ENCODE measurements around the gene WNK2.

Gene WNK2

GRCh38 chr9:93266521-93267001 lies 82.6 kb downstream of the WNK2 start:
- no peak for DNase-seq (ENCODE audit: low read depth in 2 of 2)

- DNase-seq (ENCODE audit: low read depth in 2 of 2): no peak
These were observed 83.2 kb downstream of the WNK2 start for GRCh38 chr9:93267091-93267541.

GRCh38 chr9:93267681-93268505 lies 84.0 kb downstream of the WNK2 start:
- DNase-seq (ENCODE audit: low read depth in 2 of 2): no peak

- peak in 1 of 2 donors; percentile 10 for DNase-seq (ENCODE audit: low read depth in 2 of 2)
These were observed 84.8 kb downstream of the WNK2 start for GRCh38 chr9:93268551-93269314.

GRCh38 chr9:93270976-93271375 lies 87.0 kb downstream of the WNK2 start:
- no peak for DNase-seq (ENCODE audit: low read depth in 2 of 2)

GRCh38 chr9:93276973-93277372 lies 93.0 kb downstream of the WNK2 start:
- DNase-seq (ENCODE audit: low read depth in 2 of 2): no peak

- DNase-seq (ENCODE audit: low read depth in 2 of 2): no peak
These were observed 94.2 kb downstream of the WNK2 start for GRCh38 chr9:93278144-93278543.

GRCh38 chr9:93280661-93281259 lies 96.8 kb downstream of the WNK2 start:
- no peak for DNase-seq (ENCODE audit: low read depth in 2 of 2)

GRCh38 chr9:93286252-93287188 lies 102.6 kb downstream of the WNK2 start:
- DNase-seq (ENCODE audit: low read depth in 2 of 2): no peak

GRCh38 chr9:93287189-93287552 lies 103.2 kb downstream of the WNK2 start:
- DNase-seq (ENCODE audit: low read depth in 2 of 2): no peak

GRCh38 chr9:93287593-93287992 lies 103.7 kb downstream of the WNK2 start:
- no peak for DNase-seq (ENCODE audit: low read depth in 2 of 2)

- DNase-seq (ENCODE audit: low read depth in 2 of 2): no peak
These were observed 104.4 kb downstream of the WNK2 start for GRCh38 chr9:93288341-93288740.

- no peak for DNase-seq (ENCODE audit: low read depth in 2 of 2)
These were observed 105.2 kb downstream of the WNK2 start for GRCh38 chr9:93288891-93289883.

GRCh38 chr9:93290495-93291434 lies 106.8 kb downstream of the WNK2 start:
- DNase-seq (ENCODE audit: low read depth in 2 of 2): no peak

GRCh38 chr9:93291536-93292287 lies 107.8 kb downstream of the WNK2 start:
- DNase-seq (ENCODE audit: low read depth in 2 of 2): no peak

GRCh38 chr9:93292288-93292615 lies 108.3 kb downstream of the WNK2 start:
- no peak for DNase-seq (ENCODE audit: low read depth in 2 of 2)

GRCh38 chr9:93292664-93293328 lies 108.9 kb downstream of the WNK2 start:
- no peak for DNase-seq (ENCODE audit: low read depth in 2 of 2)

- no peak for DNase-seq (ENCODE audit: low read depth in 2 of 2)
These were observed 110.1 kb downstream of the WNK2 start for GRCh38 chr9:93294011-93294410.
